Measurements from ENCODE around the gene LIMA1.
"Not testable (repeated sequence)": the region's sequence is repeated elsewhere in the genome, so short reads cannot be mapped to it uniquely, and the experiment has no call there.

Gene LIMA1

GRCh38 chr12:50156641-50157040, 126.7 kb downstream of the LIMA1 start:
- peak overlapping the region; percentile 63 for H3K27ac Mint-ChIP-seq
- H3K36me3 Mint-ChIP-seq (ENCODE audit: low read depth), result peaks cover 34% of the 10 kb centered on the region
- no peaks in the 10 kb centered on the region for H3K27me3 Mint-ChIP-seq
- no peak for DNase-seq
- H3K9me3 Mint-ChIP-seq, result no peaks in the 10 kb centered on the region
- H3K4me3 Mint-ChIP-seq, result no peak overlapping the region
- H3K4me1 Mint-ChIP-seq (ENCODE audit: low read depth), result peaks cover 38% of the 10 kb centered on the region

DNA sequence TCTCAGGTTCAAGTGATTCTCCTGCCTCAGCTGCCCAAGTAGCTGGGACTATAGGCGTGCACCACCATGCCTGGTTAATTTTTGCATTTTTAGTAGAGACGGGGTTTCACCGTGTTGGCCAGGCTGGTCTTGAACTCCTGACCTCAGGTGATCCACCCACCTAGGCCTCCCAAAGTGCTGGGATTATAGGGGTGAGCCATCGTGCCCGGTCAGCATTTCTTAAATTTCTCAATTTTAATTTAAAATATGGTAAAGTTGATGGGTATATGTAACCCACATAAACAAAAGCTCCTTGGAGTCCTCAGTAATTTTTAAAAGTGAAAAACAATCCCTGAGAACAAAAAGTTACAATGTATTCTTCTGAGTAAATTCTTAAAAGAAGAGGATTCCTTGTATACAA, 128.4 kb downstream of the LIMA1 start:
- not testable (repeated sequence) for H3K4me3 Mint-ChIP-seq, H3K27me3 Mint-ChIP-seq, DNase-seq, H3K9me3 Mint-ChIP-seq, H3K27ac Mint-ChIP-seq
- Mint-ChIP-seq H3K4me1 (ENCODE audit: low read depth) (peaks cover 40% of the 10 kb centered on the region), H3K36me3 (ENCODE audit: low read depth) (peaks cover 34% of the 10 kb centered on the region)

DNA sequence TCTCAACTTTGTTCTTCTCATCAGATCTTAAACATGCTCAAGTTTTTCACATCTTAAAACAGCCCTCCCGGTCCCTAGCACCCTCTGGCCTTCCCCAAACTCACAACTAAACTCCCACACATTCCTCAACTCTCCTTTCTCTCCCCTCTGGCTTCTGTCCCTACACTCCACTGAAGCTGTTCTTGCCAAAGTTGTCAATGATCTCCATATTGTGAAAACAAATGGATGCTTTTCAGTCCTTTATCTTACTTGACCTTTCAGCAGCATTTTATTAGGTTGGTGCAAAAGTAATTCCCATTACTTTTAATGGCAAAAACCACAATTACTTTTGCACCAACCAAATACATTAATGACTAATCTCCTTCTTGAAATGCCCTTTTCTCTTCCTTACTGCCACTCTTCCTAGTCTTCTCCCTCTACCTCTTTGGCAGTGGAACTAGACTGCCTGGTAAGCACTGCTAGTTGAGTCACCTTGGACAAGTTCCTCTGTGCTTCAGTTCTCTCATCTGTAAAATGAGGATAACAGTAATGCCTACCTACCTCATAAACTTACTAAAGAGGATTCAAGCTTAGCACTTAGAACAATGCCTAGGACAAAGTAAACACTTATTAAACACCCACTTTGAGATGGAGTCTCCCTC, 132.2 kb downstream of the LIMA1 start:
- Mint-ChIP-seq H3K36me3 (ENCODE audit: low read depth) (peaks cover 18% of the 10 kb centered on the region), H3K9me3 (no peaks in the 10 kb centered on the region), H3K27ac (peak overlapping the region; percentile 38), H3K4me3 (no peak overlapping the region), H3K27me3 (no peaks in the 10 kb centered on the region), H3K4me1 (ENCODE audit: low read depth) (peaks cover 29% of the 10 kb centered on the region)
- DNase-seq, result no peak

DNA sequence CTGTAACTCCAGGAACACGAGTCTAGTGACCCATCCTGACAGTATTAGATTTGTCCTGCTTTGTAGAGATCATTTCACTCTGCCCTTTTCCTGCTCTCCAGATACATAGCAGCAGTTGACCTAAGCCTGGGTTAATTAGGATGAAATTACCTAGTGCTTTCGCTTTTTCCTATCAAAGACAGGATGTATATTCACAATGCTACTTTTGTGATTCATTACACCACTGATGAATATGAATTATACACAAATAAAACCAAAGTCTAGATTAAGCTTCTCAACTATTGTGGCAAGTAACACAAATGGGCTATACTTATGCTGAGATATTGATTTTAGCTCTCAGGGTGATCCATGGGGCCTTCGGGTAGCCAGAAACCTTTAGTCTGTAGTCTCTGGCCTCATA, 134.0 kb downstream of the LIMA1 start:
- H3K4me1 Mint-ChIP-seq (ENCODE audit: low read depth), result peaks cover 33% of the 10 kb centered on the region
- no peak overlapping the region for H3K4me3 Mint-ChIP-seq
- H3K27ac Mint-ChIP-seq, result peak overlapping the region; percentile 80
- no peak for DNase-seq
- no peaks in the 10 kb centered on the region for H3K27me3 Mint-ChIP-seq
- H3K36me3 Mint-ChIP-seq (ENCODE audit: low read depth), result peaks cover 20% of the 10 kb centered on the region
- H3K9me3 Mint-ChIP-seq, result no peaks in the 10 kb centered on the region

GRCh38 chr12:50148011-50148410, 135.3 kb downstream of the LIMA1 start:
- H3K27ac Mint-ChIP-seq, DNase-seq, H3K4me3 Mint-ChIP-seq, H3K27me3 Mint-ChIP-seq, H3K9me3 Mint-ChIP-seq: not testable (repeated sequence)
- peaks cover 21% of the 10 kb centered on the region for H3K36me3 Mint-ChIP-seq (ENCODE audit: low read depth)
- peaks cover 33% of the 10 kb centered on the region for H3K4me1 Mint-ChIP-seq (ENCODE audit: low read depth)

DNA sequence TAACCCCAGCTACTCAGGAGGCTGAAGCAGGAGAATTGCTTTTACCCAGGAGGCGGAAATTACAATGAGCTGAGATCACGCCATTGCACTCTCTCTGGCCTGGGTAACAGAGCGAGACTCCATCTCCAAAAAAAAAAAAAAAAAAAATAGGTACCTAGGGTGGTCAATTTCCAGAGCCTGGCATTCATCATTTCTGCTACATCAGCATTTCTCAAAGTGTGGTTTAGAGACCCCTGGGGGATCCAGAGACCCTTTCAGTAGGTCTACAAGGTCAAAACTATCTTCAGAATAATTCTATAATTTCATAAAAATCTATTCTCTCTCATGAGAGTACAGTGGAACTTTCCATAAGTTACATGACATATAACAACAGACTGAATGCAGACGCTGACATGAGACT, 136.0 kb downstream of the LIMA1 start:
- H3K36me3 Mint-ChIP-seq (ENCODE audit: low read depth), result peaks cover 25% of the 10 kb centered on the region

DNA sequence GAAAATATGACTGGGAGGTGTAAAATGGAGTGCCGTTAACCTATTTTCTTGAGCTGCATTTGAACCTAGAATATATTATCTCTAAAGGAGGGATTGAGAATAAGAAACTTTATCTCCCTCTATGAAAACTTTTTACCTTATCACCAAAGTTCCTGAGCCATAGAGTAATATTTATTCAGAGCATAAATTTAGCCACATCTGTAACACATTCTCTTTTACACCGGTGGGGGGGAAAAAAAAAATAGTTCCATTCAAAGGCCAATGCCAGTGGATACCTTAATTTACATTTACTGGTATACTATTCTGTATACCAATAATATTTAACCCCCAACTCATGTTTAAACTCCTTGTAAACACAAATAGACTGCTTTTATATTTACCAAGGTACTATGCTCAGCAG, 137.9 kb downstream of the LIMA1 start:
- Mint-ChIP-seq H3K36me3 (ENCODE audit: low read depth) (peaks cover 41% of the 10 kb centered on the region), H3K9me3 (no peaks in the 10 kb centered on the region), H3K27me3 (no peaks in the 10 kb centered on the region), H3K4me1 (ENCODE audit: low read depth) (peaks cover 17% of the 10 kb centered on the region), H3K27ac (no peak overlapping the region), H3K4me3 (no peak overlapping the region)
- DNase-seq, result no peak

More for the DNA sequence above, 136.0 kb downstream of the LIMA1 start:
- Mint-ChIP-seq H3K27me3 (no peaks in the 10 kb centered on the region), H3K9me3 (no peaks in the 10 kb centered on the region), H3K27ac (no peak overlapping the region), H3K4me1 (ENCODE audit: low read depth) (peaks cover 29% of the 10 kb centered on the region), H3K4me3 (no peak overlapping the region)
- no peak for DNase-seq

DNA sequence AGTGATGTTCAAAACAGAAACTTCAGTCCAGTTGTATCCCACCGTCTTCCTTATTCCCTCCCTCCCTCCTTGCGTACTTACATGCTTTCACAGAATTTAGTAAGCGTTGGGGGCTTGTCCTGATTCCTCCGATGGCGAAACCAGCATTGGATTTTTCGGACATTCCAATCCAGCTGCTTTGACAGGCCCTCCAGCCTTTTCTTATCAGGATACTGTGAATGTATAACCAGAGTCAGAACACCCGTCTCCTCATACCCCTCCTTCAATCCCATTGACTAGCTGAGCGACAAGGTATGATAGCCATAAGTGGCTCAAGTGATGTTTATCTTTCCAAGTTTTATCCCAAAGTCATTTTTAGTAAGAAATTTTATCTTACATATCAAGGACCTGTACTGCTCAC, 140.3 kb downstream of the LIMA1 start:
- no peaks in the 10 kb centered on the region for H3K27me3 Mint-ChIP-seq
- H3K27ac Mint-ChIP-seq, result no peak overlapping the region
- H3K9me3 Mint-ChIP-seq, result no peaks in the 10 kb centered on the region
- DNase-seq, result no peak
- peaks cover 4% of the 10 kb centered on the region for H3K4me1 Mint-ChIP-seq (ENCODE audit: low read depth)
- H3K36me3 Mint-ChIP-seq (ENCODE audit: low read depth), result peaks cover 59% of the 10 kb centered on the region
- H3K4me3 Mint-ChIP-seq, result no peak overlapping the region

- Mint-ChIP-seq H3K27me3 (no peaks in the 10 kb centered on the region), H3K36me3 (ENCODE audit: low read depth) (peaks cover 89% of the 10 kb centered on the region), H3K27ac (peak overlapping the region; percentile 60), H3K4me3 (no peak overlapping the region), H3K9me3 (no peaks in the 10 kb centered on the region), H3K4me1 (ENCODE audit: low read depth) (peaks cover 15% of the 10 kb centered on the region)
- DNase-seq, result no peak
Measured at GRCh38 chr12:50132505-50133135, 150.7 kb downstream of the LIMA1 start.

GRCh38 chr12:50129290-50129689, 154.0 kb downstream of the LIMA1 start:
- Mint-ChIP-seq H3K9me3 (no peaks in the 10 kb centered on the region), H3K4me1 (ENCODE audit: low read depth) (peaks cover 32% of the 10 kb centered on the region), H3K4me3 (no peak overlapping the region), H3K36me3 (ENCODE audit: low read depth) (peaks cover 93% of the 10 kb centered on the region), H3K27ac (no peak overlapping the region), H3K27me3 (no peaks in the 10 kb centered on the region)
- no peak for DNase-seq

GRCh38 chr12:50127546-50127945, 155.8 kb downstream of the LIMA1 start:
- peaks cover 94% of the 10 kb centered on the region for H3K36me3 Mint-ChIP-seq (ENCODE audit: low read depth)
- no peak overlapping the region for H3K4me3 Mint-ChIP-seq
- H3K9me3 Mint-ChIP-seq, result no peaks in the 10 kb centered on the region
- DNase-seq, result no peak
- peak overlapping the region; percentile 9 for H3K27ac Mint-ChIP-seq
- H3K4me1 Mint-ChIP-seq (ENCODE audit: low read depth), result peaks cover 31% of the 10 kb centered on the region
- no peaks in the 10 kb centered on the region for H3K27me3 Mint-ChIP-seq

Measured in activated T-cell treated with anti-CD3 and anti-CD28 coated beads, Interleukin-2, amount 50 U/mL, for 24 hours (primary cell).